ENCODE measurements around the gene ICE2.
"Not testable (repeated sequence)": the region's sequence is repeated elsewhere in the genome, so short reads cannot be mapped to it uniquely, and the experiment has no call there.

The ICE2 gene

DNA sequence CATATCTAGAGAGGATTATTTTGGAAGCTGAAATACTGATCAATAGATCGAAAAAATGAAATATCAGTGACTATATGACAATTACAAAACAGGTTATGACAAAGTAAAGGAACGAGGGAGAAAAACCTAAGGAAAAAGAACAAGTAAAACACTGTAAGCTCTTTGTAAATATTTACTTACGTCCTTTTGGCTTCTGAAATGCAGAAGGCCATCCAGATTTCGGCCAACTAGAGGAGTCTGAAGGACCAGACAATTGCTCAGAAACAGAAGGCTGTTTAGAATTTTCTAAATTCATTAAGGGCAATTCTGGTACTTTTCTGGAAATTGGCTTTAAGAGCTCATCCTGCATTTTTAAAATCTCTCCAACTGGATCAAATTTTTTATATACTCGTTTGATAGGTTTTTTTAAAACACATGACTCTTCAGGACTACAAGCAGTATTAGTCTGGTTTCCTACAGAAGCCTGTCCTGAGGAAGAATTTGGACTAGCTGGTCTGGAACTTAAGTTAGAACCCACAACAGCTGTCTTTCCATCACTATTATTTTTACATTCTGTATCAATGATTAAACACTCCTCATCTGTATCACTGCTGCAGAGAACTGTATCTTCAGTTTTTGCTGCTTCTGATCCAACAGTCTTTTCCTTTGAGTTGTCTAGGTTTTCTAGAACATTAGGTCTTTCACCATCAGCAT, 30.1 kb downstream of the ICE2 start:
- no peak for DNase-seq (ENCODE audit: low spot score)

DNA sequence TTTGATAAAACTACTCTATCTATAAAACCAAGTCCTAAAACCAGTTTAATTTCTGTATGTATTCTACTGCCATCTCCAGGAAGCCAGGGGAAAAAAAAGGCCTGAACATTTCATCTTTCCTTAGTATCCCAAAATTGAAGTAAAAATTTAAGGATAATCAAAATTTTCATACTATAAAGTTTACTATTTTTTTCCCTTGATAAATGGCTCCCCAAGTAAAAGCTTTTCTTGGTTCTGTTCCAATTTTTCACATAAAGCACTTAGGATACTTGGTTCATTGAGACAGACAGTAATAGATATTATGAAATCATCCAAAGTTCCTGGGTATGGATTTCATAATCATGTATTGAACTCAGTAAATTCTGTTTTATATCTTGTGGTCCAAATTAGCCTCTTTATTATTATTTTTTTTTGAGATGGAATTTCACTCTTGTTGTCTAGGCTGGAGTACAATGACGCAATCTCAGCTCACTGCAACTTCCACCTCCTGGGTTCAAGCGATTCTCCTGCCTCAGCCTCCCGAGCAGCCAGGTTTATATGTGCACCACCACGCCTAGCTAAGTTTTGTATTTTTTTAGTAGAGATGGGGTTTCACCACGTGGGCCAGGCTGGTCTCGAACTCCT, 34.5 kb downstream of the ICE2 start:
- peak; percentile 39 for DNase-seq (ENCODE audit: low spot score)

DNA sequence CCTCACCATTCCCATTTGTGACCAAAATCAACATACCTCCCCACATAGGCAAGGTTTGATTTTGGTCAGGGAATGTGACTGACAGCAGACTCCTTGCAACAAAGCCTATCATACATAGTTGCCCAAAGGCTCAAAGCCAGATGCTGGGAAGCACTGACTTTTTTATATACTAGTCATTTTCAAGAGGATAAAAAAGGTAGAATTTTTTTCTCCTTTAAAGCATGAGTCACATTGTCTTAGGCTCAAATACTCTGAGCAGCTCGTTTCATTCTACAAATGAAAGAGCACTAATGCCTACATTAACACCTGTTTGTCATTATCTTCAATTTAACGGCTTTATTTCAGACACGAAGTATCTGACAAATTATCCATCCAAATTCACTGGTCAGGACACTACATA, 36.2 kb downstream of the ICE2 start:
- DNase-seq (ENCODE audit: low spot score), result no peak

DNA sequence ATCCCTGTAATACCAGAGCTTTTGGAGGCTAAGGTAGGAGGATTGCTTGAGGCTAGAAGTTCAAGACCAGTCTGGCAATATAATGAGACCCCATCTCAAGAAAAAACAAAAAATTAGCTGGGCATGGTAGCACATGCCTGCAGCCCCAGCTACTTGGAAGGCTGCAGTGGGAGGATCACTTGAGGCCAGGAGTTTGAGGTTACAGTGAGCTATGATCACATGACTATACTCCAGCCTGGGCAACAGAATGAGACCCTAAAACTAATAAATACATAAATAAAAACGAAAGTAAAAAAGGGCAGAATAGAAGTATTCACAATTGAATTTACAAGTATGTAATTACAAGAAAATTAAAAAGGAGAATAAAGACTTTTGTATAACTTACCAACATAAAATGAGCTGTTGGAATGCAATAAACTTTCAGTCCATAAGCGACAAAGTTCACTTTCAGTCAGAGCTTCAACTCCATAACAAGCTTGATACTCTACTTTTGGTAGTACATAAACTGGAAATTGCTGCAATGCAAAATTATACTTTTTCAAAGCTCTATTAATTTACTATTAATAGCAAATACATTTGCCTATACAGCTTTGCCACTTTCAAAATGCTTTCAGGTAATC, 36.8 kb downstream of the ICE2 start:
- no peak for DNase-seq (ENCODE audit: low spot score)

DNA sequence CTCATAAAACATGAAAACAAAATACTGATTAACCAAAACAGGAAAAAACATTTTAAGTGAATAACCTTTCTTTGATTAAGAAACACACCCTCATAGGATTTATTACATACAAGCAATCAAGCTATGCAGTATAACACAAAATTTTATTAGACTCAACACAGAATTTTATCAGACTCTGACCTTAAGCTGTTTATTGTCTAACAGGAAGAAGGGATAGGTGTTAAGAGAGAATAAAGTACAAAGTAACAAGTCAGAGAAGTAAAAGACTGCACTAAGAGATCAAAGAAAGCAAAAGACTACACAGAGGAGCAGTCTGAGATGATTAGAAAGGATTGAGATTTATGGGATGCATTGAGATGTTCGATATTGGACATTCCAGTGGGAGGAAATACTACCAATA, 37.6 kb downstream of the ICE2 start:
- DNase-seq (ENCODE audit: low spot score), result peak; percentile 33

DNA sequence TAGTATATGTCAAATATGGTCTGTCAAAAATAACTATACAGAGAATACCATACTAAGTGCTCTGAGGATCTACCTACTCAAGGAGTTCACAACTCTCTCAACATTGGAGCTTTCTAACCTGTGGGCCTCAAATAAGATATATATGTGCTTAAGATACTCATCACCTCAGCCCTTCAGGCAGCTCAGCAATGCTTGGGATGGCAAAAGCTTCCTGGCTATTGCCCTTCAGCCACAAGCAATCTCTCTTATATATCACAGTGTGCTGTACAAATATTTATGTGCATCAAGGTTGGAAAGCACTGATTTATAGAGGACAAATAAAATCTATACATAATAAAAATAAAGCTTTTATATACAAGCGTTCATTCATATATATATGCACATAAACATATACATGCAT, 40.3 kb downstream of the ICE2 start:
- no peak for DNase-seq (ENCODE audit: low spot score)

DNA sequence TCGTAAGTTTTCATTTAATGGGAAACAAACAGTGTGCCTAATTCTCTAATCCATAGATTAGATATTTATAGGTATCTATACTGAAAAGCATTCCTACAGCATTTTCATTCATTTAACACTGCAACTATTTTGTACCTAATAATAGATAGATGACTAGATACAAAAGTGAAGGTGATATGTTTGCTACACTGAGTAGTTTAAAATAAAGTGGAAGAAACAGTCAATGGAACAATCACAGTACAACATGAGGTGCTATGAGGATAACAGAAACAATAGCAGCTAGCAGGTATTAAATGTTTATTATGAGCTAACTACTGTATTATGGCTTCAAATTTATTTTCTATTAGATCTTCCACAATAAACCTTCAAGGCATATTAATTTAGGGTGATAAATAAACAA, 50.0 kb downstream of the ICE2 start:
- DNase-seq (ENCODE audit: low spot score), result no peak

DNA sequence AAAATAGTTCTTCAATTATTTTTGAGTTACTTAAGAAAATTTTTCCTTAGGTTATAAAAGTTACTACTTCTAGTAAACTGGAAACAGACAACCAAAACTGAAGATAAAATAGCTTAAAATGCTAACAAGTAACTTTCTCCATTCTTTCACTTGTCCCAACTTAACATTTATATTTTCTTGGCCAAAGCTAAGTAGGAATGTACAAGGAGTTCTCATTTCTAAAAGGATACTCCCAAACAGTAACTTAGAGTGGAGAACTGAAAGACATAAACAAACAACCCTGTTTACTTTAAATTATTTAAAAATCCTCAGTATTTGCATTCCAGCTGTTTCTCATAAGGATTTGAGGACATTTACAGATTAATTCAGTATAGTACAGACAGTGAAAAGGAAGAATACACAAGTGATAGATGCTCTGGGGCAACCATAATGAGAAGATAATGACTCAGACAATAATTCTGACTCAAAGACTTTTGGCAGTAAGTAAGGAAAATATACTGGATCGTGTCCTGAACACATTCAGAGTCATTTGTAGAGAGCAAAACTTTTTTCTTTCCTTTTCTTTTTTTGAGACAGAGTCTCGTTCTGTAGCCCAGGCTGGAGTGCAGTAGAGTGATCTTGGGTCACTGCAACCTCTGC, 52.0 kb downstream of the ICE2 start:
- DNase-seq (ENCODE audit: low spot score), result no peak

DNA sequence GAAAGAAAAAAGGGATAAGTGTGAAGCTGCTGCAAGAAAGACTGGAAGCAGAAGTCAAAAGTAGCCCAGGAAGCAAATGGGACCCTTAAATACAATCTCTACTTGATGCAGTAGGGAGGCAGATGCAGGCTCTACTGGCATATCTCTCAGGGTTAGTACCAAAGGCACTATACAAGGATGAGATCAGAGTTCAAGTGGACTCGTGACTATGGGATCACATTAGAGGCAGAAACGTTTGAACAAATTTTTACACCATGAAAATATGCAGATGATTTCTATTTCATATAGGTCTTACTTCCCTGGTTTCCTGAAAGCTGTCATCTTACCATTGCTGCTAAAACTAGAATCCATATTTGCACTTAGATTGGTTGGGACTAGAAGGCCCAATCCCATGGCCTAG, 53.5 kb downstream of the ICE2 start:
- no peak for DNase-seq (ENCODE audit: low spot score)

DNA sequence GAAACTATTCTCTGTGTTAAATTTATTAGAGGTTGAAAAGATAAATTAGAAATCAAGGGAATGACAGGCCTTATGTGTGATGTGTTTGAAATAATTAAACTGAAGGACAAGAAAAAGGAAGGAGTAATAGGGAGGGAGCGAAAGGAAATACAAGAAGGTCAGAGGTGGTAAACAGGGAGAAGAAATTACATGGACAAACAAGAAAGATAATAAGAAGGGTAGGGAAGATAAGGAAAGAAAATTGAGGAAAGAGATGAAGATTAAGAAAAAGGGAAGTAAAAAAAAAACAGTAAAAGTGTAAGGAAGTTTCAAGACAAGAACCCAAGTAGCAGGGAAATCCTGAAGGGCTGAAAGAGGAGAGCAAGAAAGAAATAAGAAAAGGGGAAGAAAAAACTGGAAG, 54.9 kb downstream of the ICE2 start:
- DNase-seq (ENCODE audit: low spot score), result no peak

DNA sequence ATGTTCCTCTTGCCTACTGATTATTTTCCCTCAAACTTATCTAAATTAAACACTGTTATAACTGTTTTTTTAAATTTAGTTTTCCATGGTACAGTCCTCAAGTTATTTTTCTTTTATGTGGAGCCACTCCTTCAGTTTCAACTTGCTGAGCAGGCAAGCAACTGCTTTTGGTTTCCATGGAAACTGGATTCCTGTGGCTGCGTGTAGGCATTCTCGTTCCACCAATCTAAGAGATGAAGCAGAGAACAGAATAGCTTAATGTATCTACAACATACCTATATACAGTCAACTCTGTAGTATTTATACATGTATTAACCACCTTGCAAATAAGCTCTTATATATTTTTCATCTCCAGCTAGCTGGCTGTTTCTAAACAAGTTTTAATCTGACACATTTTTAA, 55.4 kb downstream of the ICE2 start:
- peak; percentile 76 for DNase-seq (ENCODE audit: low spot score)

DNA sequence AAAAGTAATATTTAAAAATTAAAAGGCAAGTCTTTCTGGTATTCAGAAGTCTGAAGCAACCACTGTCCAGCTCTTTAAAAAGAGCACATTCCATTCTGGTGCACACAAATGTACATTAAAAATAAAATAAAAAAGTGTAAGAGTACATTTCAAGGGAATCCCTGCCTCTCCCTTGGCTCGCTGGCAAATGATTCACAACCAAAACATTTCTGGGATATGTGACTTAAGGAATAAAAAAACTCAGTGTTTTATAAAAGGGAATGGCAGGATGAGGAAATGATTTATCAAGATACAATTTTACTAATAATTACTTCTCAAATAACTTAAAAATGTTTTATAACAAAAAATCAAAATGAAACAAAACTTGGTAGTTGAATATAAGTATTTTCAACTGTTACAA, 57.4 kb downstream of the ICE2 start:
- DNase-seq (ENCODE audit: low spot score), result no peak

DNA sequence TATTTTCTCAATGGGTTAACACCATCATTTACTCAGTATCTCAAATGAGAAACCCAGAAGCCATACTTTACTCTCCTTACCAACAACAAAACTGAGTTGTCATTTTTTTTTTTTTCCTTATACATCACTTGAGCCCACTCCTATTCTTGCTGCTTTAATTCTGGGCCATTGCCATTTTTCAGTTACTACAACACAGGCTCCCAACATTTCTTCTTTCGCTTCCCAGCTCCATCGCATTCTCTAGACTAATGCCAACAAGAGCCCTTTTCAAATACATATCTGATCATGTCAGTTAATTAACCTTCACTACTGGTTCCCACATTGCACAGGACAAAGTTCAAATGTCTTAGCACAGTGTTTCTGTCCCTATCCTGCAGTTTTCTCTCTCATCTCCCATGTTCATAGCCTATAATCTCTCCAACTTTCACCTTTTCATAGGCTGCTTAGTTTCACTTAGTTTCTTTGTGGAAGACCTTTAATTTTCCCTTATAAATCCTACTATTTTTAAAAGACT, 58.7 kb downstream of the ICE2 start:
- no peak for DNase-seq (ENCODE audit: low spot score)

DNA sequence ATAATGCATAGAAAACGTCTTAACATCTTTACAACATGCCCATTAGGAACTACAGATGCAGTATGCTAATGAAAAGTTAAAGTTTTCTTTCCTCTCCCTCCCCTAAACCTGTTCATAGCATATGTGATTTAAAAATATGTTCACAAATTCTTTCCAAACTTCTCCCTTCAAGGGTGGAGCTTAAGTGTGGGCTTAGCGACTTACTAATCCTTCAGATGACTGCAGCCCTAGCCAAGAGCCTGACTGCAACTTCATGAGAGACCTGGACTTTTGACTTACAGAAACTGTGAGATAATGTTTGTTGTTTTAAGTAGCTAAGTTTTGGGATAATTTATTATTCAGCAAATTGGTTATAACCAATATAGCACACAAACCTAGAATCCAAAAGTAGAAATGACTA, 59.2 kb downstream of the ICE2 start:
- no peak for DNase-seq (ENCODE audit: low spot score)

DNA sequence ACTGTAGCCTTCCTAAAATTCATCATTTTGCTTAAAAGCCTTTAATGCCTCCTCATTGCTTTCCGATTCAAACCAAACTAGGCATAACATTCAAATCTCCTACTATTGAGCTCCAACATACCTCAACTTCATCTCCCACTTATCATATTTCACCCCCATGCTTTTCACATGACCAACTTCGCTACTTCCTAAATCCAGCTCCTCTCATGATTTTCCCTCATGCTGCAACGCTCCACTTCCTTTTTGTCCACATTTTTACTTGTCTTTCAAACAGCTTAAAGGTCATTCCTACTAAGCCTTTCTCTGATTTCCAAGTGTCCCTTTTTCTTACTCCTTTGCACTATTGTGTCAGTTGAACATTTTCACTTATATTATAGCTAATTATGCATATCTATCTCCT, 60.8 kb downstream of the ICE2 start:
- no peak for DNase-seq (ENCODE audit: low spot score)

DNA sequence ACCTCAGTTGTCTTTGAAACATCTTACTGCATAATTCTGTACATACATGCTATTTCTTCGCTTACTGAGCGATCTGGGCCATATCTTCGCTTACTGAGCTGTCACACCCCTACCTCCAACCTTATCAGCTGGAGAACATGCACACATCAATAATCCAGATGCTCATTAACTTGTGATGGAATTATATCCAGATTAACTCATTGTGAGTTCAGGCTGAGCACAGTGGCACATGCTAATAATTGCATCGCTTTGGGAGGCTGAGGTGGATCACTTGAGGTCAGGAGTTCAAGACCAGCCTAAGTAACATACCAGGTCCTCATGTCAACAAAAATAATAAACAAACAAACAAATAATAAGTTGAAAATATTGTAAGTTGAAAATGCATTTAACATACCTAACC, 61.8 kb downstream of the ICE2 start:
- no peak for DNase-seq (ENCODE audit: low spot score)

DNA sequence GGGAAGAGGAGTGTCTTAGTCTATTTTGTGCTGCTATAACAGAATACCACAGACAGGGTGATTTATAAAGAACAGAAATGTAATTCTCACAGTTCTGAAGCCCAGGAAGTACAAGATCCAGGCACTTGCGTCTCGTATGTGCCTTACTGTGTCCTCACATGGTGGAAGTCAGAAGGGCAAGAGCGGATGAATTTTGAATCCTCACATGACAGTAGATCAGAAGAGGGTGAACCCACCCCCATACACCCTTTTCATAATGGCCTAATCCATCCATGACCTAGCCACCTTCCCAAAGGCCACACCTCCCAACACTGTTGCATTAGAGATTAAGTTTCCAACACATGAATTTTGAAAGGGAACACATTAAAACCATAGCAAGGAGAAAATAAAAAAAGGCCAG, 62.5 kb downstream of the ICE2 start:
- DNase-seq (ENCODE audit: low spot score), result no peak

DNA sequence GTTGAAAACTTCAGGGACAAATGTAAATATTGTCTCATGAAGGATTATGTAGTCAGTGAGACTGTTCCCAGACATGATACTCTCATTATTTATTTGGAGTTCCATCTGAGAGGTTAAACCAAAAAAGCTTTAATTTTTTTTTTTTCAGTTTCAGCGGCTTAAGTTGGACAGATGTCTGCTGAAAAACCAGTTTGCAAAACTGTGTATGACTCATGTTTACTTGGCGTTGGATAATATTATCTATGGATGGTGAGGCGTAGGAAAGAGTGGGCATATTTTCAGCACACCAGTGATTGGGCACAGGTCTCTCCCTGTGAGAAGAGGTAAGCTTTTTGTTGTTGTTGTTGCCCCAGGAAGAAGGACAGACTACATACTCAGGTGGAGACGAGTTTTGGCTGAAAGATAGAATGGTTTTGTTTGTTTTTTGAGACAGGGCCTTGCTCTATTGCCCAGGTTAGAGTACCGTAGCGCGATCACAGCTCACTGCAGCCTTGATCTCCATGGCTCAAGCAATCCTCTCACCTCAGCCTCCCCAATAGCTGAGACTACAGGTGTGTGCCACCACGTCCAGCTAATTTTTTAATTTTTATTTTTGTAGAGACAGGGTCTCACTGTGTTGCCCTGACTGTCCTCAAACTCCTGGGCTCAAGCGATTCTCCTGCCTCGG, 64.8 kb downstream of the ICE2 start:
- DNase-seq (ENCODE audit: low spot score), result peak; percentile 66

DNA sequence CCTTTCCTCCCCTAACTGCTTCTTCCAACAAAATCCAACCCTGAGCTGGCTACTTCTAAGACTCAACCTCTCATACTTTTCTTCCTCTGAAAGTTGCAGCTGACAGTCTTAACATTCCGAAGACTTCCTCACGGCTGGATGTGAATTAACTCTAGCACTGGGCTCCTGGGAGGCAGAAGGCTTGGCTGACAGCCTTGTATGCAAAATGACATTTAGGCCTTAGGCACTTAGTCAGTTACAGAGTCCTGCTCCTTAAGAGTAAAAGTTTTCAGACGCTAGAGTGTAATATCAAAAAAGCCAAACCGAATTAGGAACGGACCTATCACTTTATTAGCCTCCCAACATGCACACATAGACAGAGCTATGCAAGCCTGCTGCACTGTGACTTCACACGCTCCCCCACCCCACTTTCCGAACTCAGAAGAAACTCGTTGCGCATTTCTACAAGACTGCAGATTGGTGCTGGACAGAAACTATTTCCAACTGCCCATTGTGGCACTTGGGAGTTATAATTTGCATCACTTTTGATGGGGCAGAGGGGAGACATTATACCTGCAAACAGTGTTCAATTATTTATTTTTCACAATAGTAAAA, 65.6 kb downstream of the ICE2 start:
- no peak for DNase-seq (ENCODE audit: low spot score)

DNA sequence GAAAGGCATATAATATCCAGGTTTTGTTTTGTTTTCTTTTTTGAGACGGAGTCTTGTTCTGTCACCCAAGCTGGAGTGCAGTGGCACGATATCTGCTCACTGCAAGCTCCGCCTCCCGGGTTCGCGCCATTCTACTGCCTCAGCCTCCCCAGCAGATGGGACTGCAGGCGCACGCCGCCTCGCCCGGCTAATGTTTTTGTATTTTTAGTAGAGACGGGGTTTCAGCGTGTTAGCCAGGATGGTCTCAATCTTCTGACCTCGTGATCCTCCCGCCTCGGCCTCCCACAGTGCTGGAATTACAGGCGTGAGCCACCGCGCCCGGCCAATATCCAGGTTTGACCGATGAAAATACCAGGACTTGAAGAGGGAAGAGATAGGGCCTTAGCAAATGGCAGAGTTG, 66.1 kb downstream of the ICE2 start:
- DNase-seq (ENCODE audit: low spot score), result not testable (repeated sequence)

DNA sequence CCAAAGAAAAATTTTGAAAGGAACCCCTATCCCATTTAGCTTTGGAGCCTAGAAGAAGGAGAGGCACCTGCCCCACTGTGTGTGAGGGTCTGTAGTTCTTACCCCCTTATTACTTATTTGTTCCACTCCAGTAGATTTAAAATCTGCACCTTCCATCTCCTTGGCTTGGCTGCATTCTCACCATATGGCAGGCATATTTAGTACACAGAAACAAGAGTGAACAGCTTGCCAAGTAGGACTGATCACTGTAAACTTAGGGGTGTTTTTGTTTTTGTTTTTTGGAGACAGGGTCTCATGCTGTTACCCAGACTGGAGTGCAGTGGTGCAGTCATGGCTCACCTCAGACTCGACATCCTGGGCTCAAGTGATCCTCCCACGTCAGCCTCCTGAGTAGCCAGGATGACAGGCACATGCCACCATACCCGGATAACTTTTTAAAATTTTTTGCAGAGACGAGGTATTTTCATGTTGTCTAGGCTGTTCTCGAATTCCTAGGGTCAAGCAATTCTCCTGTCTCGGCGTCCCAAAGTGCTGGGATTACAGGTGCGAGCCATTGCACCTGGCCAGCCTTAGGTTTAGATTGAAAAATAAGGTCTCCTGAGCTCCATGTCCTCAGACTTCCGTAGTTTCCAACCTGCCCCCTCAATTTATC, 67.0 kb downstream of the ICE2 start:
- no peak for DNase-seq (ENCODE audit: low spot score)

DNA sequence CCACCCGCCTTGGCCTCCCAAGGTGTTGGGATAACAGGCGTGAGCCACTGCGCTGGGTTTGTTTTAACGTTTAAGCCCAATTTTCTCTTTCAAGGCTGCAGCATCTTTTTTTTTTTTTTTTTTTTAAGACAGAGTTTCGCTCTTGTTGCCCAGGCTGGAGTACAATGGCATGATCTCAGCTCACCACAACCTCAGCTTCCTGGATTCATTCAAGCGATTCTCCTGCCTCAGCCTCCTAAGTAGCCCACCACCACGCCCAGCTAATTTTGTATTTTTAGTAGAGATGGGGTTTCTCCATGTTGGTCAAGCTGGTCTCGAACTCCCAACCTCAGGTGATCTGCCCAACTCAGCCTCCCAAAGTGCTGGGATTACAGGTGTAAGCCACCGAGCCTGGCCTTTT, 68.6 kb downstream of the ICE2 start:
- not testable (repeated sequence) for DNase-seq (ENCODE audit: low spot score)
